Measurements from ENCODE around the gene CEP120. TPM values are rescaled to one million over a fixed set of nuclear protein-coding genes. Genes with fewer than 3 reads are reported as not detected.

The CEP120 gene
- total RNA-seq, 2 donors from 2014 or later, result 14.5 to 37.5 TPM

DNA sequence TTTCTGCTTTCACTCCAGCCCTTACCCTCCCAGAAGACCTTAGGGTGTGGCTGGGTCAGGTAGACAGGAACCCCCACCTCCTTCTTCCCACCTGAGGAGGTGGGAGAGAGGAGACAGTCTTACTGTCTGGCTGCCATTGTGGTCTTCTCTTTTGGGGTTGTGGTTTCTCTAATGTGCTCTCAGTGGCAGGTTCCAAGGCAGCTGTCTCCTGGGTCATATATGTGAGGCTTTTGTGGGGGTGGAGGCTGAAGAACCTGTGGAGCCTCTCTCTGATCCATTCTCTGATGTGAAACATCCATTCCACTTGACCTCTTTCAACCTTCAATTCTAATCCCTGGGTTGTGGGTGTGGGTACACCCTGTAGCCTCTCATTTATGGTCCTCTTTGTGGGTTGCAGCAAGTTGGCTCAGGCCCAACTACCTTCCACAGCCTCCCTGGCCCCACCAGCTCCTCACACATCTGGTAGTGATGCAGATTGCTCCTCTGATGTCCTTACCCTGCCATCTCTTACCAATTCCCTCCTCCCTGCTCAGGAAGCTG lies 118.4 kb downstream of the CEP120 start:
- Histone ChIP-seq H3K27ac (no peak overlapping the region), H3K9me3 (no peaks in the 10 kb centered on the region), H3K4me1 (replicated peaks) (no peaks in the 10 kb centered on the region), H3K4me3 (no peak overlapping the region), H3K36me3 (no peaks in the 10 kb centered on the region), H3K27me3 (replicated peaks; ENCODE audit: insufficient read depth) (no peaks in the 10 kb centered on the region)
- TF ChIP-seq POLR2AphosphoS5 (IDR thresholded peaks at IDR 0.05) (no peak), POLR2A (IDR thresholded peaks at IDR 0.05) (no peak)
- TF ChIP-seq, protein P1, sequence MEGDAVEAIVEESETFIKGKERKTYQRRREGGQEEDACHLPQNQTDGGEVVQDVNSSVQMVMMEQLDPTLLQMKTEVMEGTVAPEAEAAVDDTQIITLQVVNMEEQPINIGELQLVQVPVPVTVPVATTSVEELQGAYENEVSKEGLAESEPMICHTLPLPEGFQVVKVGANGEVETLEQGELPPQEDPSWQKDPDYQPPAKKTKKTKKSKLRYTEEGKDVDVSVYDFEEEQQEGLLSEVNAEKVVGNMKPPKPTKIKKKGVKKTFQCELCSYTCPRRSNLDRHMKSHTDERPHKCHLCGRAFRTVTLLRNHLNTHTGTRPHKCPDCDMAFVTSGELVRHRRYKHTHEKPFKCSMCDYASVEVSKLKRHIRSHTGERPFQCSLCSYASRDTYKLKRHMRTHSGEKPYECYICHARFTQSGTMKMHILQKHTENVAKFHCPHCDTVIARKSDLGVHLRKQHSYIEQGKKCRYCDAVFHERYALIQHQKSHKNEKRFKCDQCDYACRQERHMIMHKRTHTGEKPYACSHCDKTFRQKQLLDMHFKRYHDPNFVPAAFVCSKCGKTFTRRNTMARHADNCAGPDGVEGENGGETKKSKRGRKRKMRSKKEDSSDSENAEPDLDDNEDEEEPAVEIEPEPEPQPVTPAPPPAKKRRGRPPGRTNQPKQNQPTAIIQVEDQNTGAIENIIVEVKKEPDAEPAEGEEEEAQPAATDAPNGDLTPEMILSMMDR (IDR thresholded peaks at IDR 0.05), result no peak
- intact Hi-C loops (cut with DNase I), result no loop called here
- no peak for DNase-seq (ENCODE audit: low spot score)

DNA sequence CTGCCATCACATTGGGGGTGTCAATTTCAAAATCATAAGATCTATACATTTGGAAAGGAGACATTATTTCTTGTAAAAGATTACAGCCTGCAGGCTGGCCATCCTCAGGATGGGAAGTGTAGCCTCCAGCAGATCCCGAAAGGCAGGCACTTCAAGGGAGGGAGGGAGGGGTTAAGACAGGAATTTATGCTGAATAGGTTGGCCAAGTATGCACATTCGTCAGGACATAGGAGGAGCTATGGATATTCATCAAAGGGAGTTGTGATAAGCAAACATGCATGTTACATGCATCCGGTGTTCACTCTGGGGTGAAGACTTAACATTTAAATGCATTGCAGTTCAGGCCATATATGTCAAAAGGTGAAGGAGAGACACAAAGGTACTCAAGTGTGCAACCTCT lies 119.4 kb downstream of the CEP120 start:
- Histone ChIP-seq H3K4me1 (replicated peaks) (no peaks in the 10 kb centered on the region), H3K9me3 (no peaks in the 10 kb centered on the region), H3K27me3 (replicated peaks; ENCODE audit: insufficient read depth) (no peaks in the 10 kb centered on the region), H3K27ac (no peak overlapping the region), H3K4me3 (no peak overlapping the region), H3K36me3 (no peaks in the 10 kb centered on the region)
- intact Hi-C loops (cut with DNase I), result no loop called here
- WGBS, result 64% methylated on average over 3 of the region's 3 CpGs
- TF ChIP-seq POLR2AphosphoS5 (IDR thresholded peaks at IDR 0.05) (no peak), POLR2A (IDR thresholded peaks at IDR 0.05) (no peak)
- TF ChIP-seq, protein P1 (IDR thresholded peaks at IDR 0.05), result no peak
- DNase-seq (ENCODE audit: low spot score), result no peak

DNA sequence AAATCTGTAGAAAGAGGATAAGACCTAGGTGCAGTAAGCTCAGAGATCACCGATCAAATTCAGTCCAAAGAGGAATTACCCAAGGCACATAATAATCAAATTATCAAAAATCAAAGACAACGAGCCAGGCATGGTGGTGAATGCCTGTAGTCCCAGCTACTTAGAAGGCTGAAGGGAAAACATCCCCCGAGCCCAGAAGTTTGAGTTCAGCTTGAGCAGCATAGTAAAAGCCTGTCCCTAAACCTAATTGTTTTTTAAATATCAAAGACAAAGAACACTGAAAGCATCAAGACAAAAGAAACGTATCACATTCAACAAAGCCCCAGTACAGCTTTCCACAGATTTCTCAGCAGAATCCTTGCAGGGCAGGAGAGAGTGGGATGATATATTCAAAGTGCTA lies 122.9 kb downstream of the CEP120 start:
- WGBS, result 94% methylated on average over 4 of the region's 4 CpGs
- Histone ChIP-seq H3K36me3 (no peaks in the 10 kb centered on the region), H3K9me3 (no peaks in the 10 kb centered on the region), H3K27me3 (replicated peaks; ENCODE audit: insufficient read depth) (no peaks in the 10 kb centered on the region), H3K4me3 (no peak overlapping the region), H3K4me1 (replicated peaks) (no peaks in the 10 kb centered on the region), H3K27ac (no peak overlapping the region)
- intact Hi-C loops (cut with DNase I), result no loop called here
- TF ChIP-seq POLR2AphosphoS5 (IDR thresholded peaks at IDR 0.05) (no peak), POLR2A (IDR thresholded peaks at IDR 0.05) (no peak)
- TF ChIP-seq, protein P1 (IDR thresholded peaks at IDR 0.05), result no peak
- DNase-seq (ENCODE audit: low spot score), result no peak

DNA sequence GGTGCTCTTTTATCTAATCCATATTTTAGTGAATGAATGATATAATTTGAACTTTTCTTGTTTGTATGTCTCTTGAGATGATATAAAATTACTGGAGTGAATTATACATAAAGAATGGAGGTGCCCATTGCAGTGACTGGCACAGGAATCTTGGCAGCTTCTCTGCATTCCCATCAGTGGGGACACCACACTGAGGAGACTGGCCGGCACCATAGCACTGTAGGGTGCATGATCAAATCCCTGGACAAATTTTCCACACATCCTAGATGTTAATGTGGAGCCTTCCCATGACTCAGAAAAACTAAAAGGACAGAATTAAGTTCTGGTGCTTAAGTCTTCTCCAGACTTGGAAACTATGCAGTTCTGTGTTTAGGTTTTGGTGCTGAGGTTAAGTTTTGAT lies 124.1 kb downstream of the CEP120 start:
- Histone ChIP-seq H3K27me3 (replicated peaks; ENCODE audit: insufficient read depth) (no peaks in the 10 kb centered on the region), H3K4me3 (no peak overlapping the region), H3K4me1 (replicated peaks) (no peaks in the 10 kb centered on the region), H3K36me3 (no peaks in the 10 kb centered on the region), H3K27ac (no peak overlapping the region), H3K9me3 (no peaks in the 10 kb centered on the region)
- intact Hi-C loops (cut with DNase I), result no loop called here
- TF ChIP-seq, protein P1 (IDR thresholded peaks at IDR 0.05), result no peak
- WGBS, result 81% methylated on average over 1 of the region's 1 CpG
- DNase-seq (ENCODE audit: low spot score), result no peak

DNA sequence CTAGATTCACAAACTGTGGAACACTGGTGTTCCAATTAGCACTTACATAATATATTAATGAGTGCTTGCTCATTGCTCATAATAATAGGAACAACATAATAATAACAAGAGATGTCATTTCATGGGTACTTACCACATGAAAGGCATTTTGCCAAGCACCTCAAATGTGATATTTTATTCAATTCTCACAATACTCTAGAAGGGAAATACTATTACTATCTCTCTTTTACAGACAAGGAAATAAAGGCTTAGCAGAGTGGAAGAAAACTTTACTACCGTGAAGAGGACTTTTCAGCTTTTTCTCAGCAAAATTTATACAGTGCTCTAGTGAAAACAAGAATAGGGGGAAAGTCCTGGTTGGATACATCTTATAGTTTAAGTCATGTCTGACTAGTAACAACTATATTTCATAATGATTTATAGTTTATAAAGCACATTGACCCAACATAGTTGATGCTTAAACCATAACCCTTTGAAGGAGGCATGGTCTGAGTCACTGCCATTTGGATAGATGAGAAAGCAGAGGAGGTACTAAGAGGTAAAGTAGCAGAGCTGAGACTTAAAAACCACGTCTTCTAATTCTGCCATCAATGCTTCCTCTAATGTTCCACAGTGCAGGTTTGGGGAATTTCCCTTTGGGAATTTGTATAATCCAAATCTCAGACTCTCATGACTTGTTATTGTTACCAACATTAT lies 124.7 kb downstream of the CEP120 start:
- Histone ChIP-seq H3K36me3 (no peaks in the 10 kb centered on the region), H3K9me3 (no peaks in the 10 kb centered on the region), H3K4me1 (replicated peaks) (no peaks in the 10 kb centered on the region), H3K27me3 (replicated peaks; ENCODE audit: insufficient read depth) (no peaks in the 10 kb centered on the region), H3K27ac (no peak overlapping the region), H3K4me3 (no peak overlapping the region)
- 91% methylated on average over 2 of the region's 2 CpGs for WGBS
- intact Hi-C loops (cut with DNase I), result no loop called here
- DNase-seq (ENCODE audit: low spot score), result no peak
- TF ChIP-seq POLR2AphosphoS5 (IDR thresholded peaks at IDR 0.05), result no peak
- TF ChIP-seq POLR2A (IDR thresholded peaks at IDR 0.05), result no peak
- TF ChIP-seq, protein P1 (IDR thresholded peaks at IDR 0.05), result no peak

Measured in prostate gland (tissue), 2 donors.